GM12878 (cell line): ENCODE measurements around the gene TRABD2A. TPM values are rescaled to one million over a fixed set of nuclear protein-coding genes. Genes with fewer than 3 reads are reported as not detected.

Experiments
- ATAC-seq: fragments of 200-7000 bp; cut with Tn5 transposase; 3 replicates; pipeline ENCODE4 v1.9.1; 2020; ENCODE audit warnings: mild to moderate bottlenecking, moderate library complexity
- BruUV-seq: library from RNA; stranded (reverse); fragments of 400-500 nt; replicated peaks from 2 replicates; lab custom pipeline; 2021; lab: Mats Ljungman, UMichigan
- CTCF ChIA-PET: fragments of 300-600 bp; sonication (Branson Sonifier 250); formaldehyde crosslinking; extraction: SDS; loops from one replicate; lab custom pipeline; 2021; ENCODE audit warnings: inconsistent platforms; lab: Yijun Ruan, JAX
- POLR2A ChIA-PET: fragments of 350-600 bp; formaldehyde crosslinking; extraction: SDS; loops from one replicate; lab custom pipeline; 2021; ENCODE audit warnings: inconsistent platforms; lab: Charles Lee
- RAD21 ChIA-PET: fragments of 300-600 bp; sonication (Branson Sonifier 250); formaldehyde crosslinking; loops from one replicate; lab custom pipeline; 2023; ENCODE audit warnings: antibody characterized with exemption; ENCODE audit not compliant: unreplicated experiment; lab: Charles Lee
- SMC1A ChIA-PET: fragments of 300-600 bp; sonication (Branson Sonifier 250); formaldehyde crosslinking; loops from one replicate; lab custom pipeline; 2023; ENCODE audit not compliant: unreplicated experiment, uncharacterized antibody; lab: Charles Lee
- DNase-seq: peaks from one replicate; pipeline ENCODE4 v3.0.0-alpha.2; 2011; ENCODE audit warnings: low read depth, low spot score
- FAIRE-seq: peaks from 3 replicates; lab custom pipeline; 2011; peaks lifted over from hg19 to GRCh38; lab: Jason Lieb, UNC
- H2AFZ ChIP-seq: 2 replicates; pipeline ENCODE4 v1.6.0; 2011; ENCODE audit warnings: low read depth, low read length, control low read depth; ENCODE audit not compliant: control insufficient read depth
- H3K27ac ChIP-seq: 2 replicates; pipeline ENCODE4 v1.5.1; 2011; ENCODE audit warnings: control low read depth; ENCODE audit not compliant: control insufficient read depth, insufficient read depth
- H3K27me3 ChIP-seq, 2 experiments: replicated peaks in 1 of 2; 2 replicates each; pipeline versions ENCODE4 v1.6.0 to v1.6.1; 2011; ENCODE audit warnings: low read length in 1 of 2; ENCODE audit not compliant: control insufficient read depth in 2 of 2, insufficient read depth in 2 of 2
- H3K36me3 ChIP-seq, 2 experiments: 2 replicates each; pipeline ENCODE4 v1.5.1; 2011; ENCODE audit warnings: low read length in 1 of 2; ENCODE audit not compliant: control insufficient read depth in 2 of 2, insufficient read depth in 2 of 2
- H3K4me1 ChIP-seq: 2 replicates; pipeline ENCODE4 v1.6.1; 2011; ENCODE audit warnings: mild to moderate bottlenecking, low read length, moderate library complexity, mixed read lengths; ENCODE audit not compliant: control insufficient read depth, insufficient read depth
- H3K4me2 ChIP-seq: 2 replicates; pipeline ENCODE4 v1.6.0; 2011; ENCODE audit warnings: control low read depth; ENCODE audit not compliant: control insufficient read depth, insufficient read depth
- H3K4me3 ChIP-seq: fragments of 200-600 bp; sonication (generic); 2 replicates; pipeline ENCODE4 v1.5.1; 2016
- H3K79me2 ChIP-seq: 2 replicates; pipeline ENCODE4 v1.6.0; 2011; ENCODE audit warnings: low read length; ENCODE audit not compliant: control insufficient read depth, insufficient read depth
- H3K9ac ChIP-seq: 2 replicates; pipeline ENCODE4 v1.8.0; 2011; ENCODE audit warnings: low read length, control low read depth, mixed read lengths; ENCODE audit not compliant: control insufficient read depth, insufficient read depth
- H3K9me3 ChIP-seq: replicated peaks from 3 replicates; pipeline ENCODE4 v1.5.1; 2011; ENCODE audit warnings: mild to moderate bottlenecking, low read length; ENCODE audit not compliant: control insufficient read depth, insufficient read depth
- H4K20me1 ChIP-seq: 2 replicates; pipeline ENCODE4 v1.6.0; 2011; ENCODE audit not compliant: control insufficient read depth, insufficient read depth
- CEBPB ChIP-seq, 2 experiments: fragments of 150-350 bp in 1 of 2; IDR thresholded peaks; 2 replicates each; pipeline ENCODE4 v1.6.1; 2012 to 2014; ENCODE audit warnings: low read depth in 2 of 2, low read length in 2 of 2, borderline replicate concordance in 1 of 2, inconsistent platforms in 1 of 2
- CHD2 ChIP-seq: IDR thresholded peaks from 2 replicates; pipeline ENCODE4 v1.6.1; 2011; ENCODE audit warnings: low read depth, low read length, improper control_type of control experiment, borderline replicate concordance
- CUX1 ChIP-seq: IDR thresholded peaks from 2 replicates; pipeline ENCODE4 v1.6.1; 2012; ENCODE audit warnings: improper control_type of control experiment, low read depth, low read length; ENCODE audit not compliant: insufficient replicate concordance
- GATAD2B ChIP-seq: fragments of 450-650 bp; conservative IDR thresholded peaks from 2 replicates; pipeline ENCODE4 v1.6.1; 2017; ENCODE audit warnings: low read depth, mild to moderate bottlenecking, moderate library complexity
- JUND ChIP-seq: IDR thresholded peaks from 2 replicates; pipeline ENCODE4 v1.6.1; 2012; ENCODE audit warnings: low read depth, mild to moderate bottlenecking, low read length, improper control_type of control experiment, moderate library complexity
- MEF2B ChIP-seq: fragments of 450-650 bp; IDR thresholded peaks from 2 replicates; pipeline ENCODE4 v1.6.1; 2018; ENCODE audit warnings: mild to moderate bottlenecking, moderate library complexity; ENCODE audit not compliant: partially characterized antibody, poor library complexity, severe bottlenecking
- MXI1 ChIP-seq: fragments of 150-350 bp; IDR thresholded peaks from 2 replicates; pipeline ENCODE4 v1.6.1; 2011; ENCODE audit warnings: low read depth, mild to moderate bottlenecking, inconsistent platforms, low read length, improper control_type of control experiment
- TCF7 ChIP-seq: IDR thresholded peaks from 2 replicates; pipeline ENCODE4 v1.6.1; 2014; ENCODE audit warnings: antibody characterized with exemption, borderline replicate concordance
- ZNF384 ChIP-seq: IDR thresholded peaks from 2 replicates; pipeline ENCODE4 v1.6.1; 2012; ENCODE audit warnings: low read depth, mild to moderate bottlenecking, low read length, improper control_type of control experiment, borderline replicate concordance
- WGBS: methylation state at CpG from one replicate; pipeline ENCODE4 v1.1.6; 2016; ENCODE audit warnings: low lambda C conversion rate; ENCODE audit not compliant: insufficient replicate concordance, insufficient coverage; ENCODE audit errors: missing lambda C conversion rate; 5-methylcytosine and 5-hydroxymethylcytosine counted together
- in situ Hi-C: fragments of 300-500 bp; cut with MboI; formaldehyde crosslinking; loops from 9 replicates; pipeline ENCODE4 v1.14.3; 2018; ENCODE audit warnings: mixed read lengths
- intact Hi-C: fragments of 100-400 bp; cut with micrococcal nuclease; formaldehyde crosslinking; loops from one replicate; pipeline ENCODE4 v1.14.2; 2022; ENCODE audit not compliant: unreplicated experiment
- polyA plus RNA-seq, 11 experiments: library from polyadenylated mRNA; depleted of rRNA in 4 of 11; unstranded in 6 of 11; stranded (reverse) in 5 of 11; fragments of >200 nt; fragmentation: Nextera tagmentation in 4 of 11; fragmentation: Illumina TruSeq in 1 of 11; extraction: Ambion mirVana in 4 of 11; extraction: Trizol in 1 of 11; gene quantifications; 1 replicate in 1 of 11; 2 replicates in 10 of 11; pipeline versions ENCODE4 v1.2.1 to v1.2.3, GENCODE V29; 2011 to 2016; ENCODE audit warnings: inconsistent platforms in 2 of 11, missing spikeins in 2 of 11, low read depth in 1 of 11
- total RNA-seq, 4 experiments: library from RNA; depleted of rRNA in 3 of 4; stranded (reverse); fragments of >200 nt in 3 of 4; fragmentation: Illumina TruSeq in 1 of 4; extraction: Trizol in 1 of 4; gene quantifications; 2 replicates each; pipeline versions ENCODE4 v1.2.1 to v1.2.3, GENCODE V29; 2013 to 2021

Gene TRABD2A
- total and polyA plus RNA-seq, 10 of the 15 experiments (the other 5 are each of a cell fraction or from before 2014, with no cell fraction given): 1.4 to 7.6 (median 4.1) TPM

GRCh38 chr2:84830758-84831500, 50.0 kb downstream of the TRABD2A start:
- no peak overlapping the region for H3K9ac ChIP-seq

More at GRCh38 chr2:84830758-84831500, 50.0 kb downstream of the TRABD2A start:
- ChIA-PET POLR2A (no interaction called here), RAD21 (interaction anchor here (3.5 kb wide), 1 partner anchor 95 kb away, joined by 12 read pairs; no protein-coding TSS in a partner anchor), CTCF (no interaction called here), SMC1A (interaction anchor here (1.0 to 1.7 kb wide), 2 partner anchors 48 to 95 kb away, joined by 3 to 5 read pairs; no protein-coding TSS in a partner anchor)
- H3K4me1 ChIP-seq: peaks cover 6% of the 10 kb centered on the region
- no peaks in the 10 kb centered on the region; the same call in 1 of the 3 replicates for H3K9me3 ChIP-seq
- 45% methylated on average over 10 of the region's 10 CpGs for WGBS
- ATAC-seq (peak; percentile 43), DNase-seq (no peak), FAIRE-seq (no peak)
- intact Hi-C loops (no loop called here), in situ Hi-C loops (no loop called here)
- no peak overlapping the region for H3K4me2 ChIP-seq
- peaks cover 0 to 8% of the 10 kb centered on the region in 2 experiments; a peak in 2 of 4 replicates for H3K27me3 ChIP-seq
- no peaks in the 10 kb centered on the region for H3K79me2 ChIP-seq
- no peak overlapping the region for H2AFZ ChIP-seq
- no peak overlapping the region for H3K27ac ChIP-seq
- H3K36me3 ChIP-seq: no peaks in the 10 kb centered on the region
- no peaks in the 10 kb centered on the region; the same call in 1 of the 2 replicates for H4K20me1 ChIP-seq
- TF ChIP-seq GATAD2B: 0 out of 2 replicates have a peak, but pooled peaks have one; percentile 25
- no peak for TF ChIP-seq TCF7
- TF ChIP-seq JUND: no peak
- TF ChIP-seq MXI1: no peak
- peak; percentile 69 for TF ChIP-seq MEF2B
- 0 out of 2 replicates have a peak, but pooled peaks have one; percentile 15 for TF ChIP-seq CHD2
- peak; percentile 13; the same call in 1 of the 2 replicates for TF ChIP-seq ZNF384
- TF ChIP-seq CUX1: no peak
- TF ChIP-seq CEBPB (IDR thresholded peaks at IDR 0.05; ENCODE audit: borderline replicate concordance in 1 of 2, low read depth in 2 of 2, low read length in 2 of 2): no peak
- H3K4me3 ChIP-seq: no peak overlapping the region
- no TSS peak for BruUV-seq
